Measurements from ENCODE around the gene RAMP1.

Gene RAMP1

DNA sequence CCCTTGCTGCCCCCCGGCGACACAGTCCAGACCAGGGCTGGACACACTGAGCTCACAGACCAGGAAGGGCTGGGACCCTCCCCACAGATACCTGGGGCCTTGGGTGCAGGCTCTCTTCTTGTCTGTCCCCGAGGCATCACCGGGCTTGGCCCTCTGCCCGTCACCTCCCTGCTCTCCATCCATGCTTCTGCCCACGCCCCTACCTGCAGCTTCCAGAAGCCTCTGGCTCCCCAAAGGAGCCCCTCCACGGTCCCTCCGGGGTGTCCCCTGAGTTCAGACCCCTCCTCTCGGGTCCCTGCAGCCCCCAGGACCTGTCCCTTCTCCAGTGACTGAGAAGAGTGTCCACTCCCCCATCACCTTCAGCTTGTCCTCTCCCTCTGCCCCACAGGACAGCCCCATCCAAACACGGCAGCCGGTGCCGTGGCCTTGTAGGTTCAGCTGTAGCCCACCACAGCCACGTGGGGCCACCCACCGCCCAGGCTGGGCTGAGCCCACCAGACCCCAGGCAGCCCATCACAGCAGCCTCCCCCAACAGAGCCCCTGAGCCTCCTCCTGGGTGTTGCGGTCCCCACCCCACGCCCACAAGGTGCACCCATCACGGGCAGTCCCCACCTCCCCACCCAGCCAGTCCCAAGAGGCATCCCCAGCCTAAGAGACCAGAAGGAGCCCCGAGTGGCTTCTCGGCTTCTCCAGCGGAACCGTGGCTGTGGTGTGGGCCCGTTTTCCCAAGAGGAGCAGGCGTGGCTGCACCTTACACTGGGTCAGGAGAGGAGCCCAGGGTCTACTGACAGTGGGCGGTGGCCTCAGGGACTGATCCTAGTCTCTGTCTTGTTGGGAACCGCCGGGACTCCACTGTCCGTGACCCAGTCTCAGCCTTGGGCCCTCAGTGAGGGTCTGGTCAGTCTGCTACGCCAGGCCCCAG lies 53.1 kb downstream of the RAMP1 start:
- TF ChIP-seq TAF1 (IDR thresholded peaks at IDR 0.05; ENCODE audit: borderline replicate concordance, insufficient read depth, low read length): no peak
- TF ChIP-seq POLR2AphosphoS5 (IDR thresholded peaks at IDR 0.05; ENCODE audit: low read depth, low read length): no peak
- TF ChIP-seq SIN3A (IDR thresholded peaks at IDR 0.05; ENCODE audit: borderline replicate concordance, insufficient read depth, low read length): no peak
- TF ChIP-seq, protein P1, sequence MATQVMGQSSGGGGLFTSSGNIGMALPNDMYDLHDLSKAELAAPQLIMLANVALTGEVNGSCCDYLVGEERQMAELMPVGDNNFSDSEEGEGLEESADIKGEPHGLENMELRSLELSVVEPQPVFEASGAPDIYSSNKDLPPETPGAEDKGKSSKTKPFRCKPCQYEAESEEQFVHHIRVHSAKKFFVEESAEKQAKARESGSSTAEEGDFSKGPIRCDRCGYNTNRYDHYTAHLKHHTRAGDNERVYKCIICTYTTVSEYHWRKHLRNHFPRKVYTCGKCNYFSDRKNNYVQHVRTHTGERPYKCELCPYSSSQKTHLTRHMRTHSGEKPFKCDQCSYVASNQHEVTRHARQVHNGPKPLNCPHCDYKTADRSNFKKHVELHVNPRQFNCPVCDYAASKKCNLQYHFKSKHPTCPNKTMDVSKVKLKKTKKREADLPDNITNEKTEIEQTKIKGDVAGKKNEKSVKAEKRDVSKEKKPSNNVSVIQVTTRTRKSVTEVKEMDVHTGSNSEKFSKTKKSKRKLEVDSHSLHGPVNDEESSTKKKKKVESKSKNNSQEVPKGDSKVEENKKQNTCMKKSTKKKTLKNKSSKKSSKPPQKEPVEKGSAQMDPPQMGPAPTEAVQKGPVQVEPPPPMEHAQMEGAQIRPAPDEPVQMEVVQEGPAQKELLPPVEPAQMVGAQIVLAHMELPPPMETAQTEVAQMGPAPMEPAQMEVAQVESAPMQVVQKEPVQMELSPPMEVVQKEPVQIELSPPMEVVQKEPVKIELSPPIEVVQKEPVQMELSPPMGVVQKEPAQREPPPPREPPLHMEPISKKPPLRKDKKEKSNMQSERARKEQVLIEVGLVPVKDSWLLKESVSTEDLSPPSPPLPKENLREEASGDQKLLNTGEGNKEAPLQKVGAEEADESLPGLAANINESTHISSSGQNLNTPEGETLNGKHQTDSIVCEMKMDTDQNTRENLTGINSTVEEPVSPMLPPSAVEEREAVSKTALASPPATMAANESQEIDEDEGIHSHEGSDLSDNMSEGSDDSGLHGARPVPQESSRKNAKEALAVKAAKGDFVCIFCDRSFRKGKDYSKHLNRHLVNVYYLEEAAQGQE (IDR thresholded peaks at IDR 0.05; ENCODE audit: insufficient read depth in 1 of 2, low read depth in 2 of 2, low read length in 2 of 2): no peak
- no peak for TF ChIP-seq FOXP2 (optimal IDR thresholded peaks at IDR 0.05; ENCODE audit: borderline replicate concordance, extremely low read depth, extremely low read length, insufficient read depth)

DNA sequence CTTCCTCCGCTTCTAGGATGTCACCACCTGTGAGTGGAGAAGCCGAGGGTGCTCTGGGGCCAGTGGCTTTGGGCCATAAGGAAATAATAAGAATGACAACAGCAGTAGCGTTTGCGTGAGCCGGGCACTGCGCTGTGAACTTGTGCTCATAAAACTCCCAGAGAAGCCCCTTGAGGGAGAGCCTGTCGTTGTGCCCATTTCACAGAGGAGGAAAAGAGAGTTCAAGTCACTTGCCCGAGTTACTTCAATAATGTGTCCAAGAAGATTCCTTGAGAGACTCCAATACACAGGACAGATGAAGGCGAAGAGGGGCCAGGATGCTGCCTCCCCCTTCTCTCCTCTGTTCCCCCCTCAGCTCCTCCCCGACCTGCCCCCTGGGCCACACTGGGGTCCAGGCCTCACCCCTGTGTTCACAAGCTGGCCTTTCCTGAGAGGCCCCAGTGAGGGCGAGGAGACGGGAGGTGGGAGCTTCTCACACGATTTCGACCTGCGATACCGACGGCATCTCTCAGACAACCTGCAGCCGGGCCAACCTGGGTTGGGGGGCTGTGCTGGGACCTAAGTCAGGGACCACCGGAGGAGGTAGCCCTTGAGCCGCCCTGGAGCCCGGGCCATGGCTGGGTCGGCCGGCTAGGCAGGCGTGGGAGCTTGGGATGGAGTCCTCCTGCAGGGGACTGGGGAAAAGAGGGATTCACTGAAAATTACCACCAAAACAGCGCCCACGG lies 53.9 kb downstream of the RAMP1 start:
- TF ChIP-seq POLR2AphosphoS5 (IDR thresholded peaks at IDR 0.05; ENCODE audit: low read depth, low read length) (no peak), TAF1 (IDR thresholded peaks at IDR 0.05; ENCODE audit: borderline replicate concordance, insufficient read depth, low read length) (no peak), FOXP2 (optimal IDR thresholded peaks at IDR 0.05; ENCODE audit: borderline replicate concordance, extremely low read depth, extremely low read length, insufficient read depth) (no peak)
- TF ChIP-seq, protein P1 (IDR thresholded peaks at IDR 0.05; ENCODE audit: insufficient read depth in 1 of 2, low read depth in 2 of 2, low read length in 2 of 2): no peak

DNA sequence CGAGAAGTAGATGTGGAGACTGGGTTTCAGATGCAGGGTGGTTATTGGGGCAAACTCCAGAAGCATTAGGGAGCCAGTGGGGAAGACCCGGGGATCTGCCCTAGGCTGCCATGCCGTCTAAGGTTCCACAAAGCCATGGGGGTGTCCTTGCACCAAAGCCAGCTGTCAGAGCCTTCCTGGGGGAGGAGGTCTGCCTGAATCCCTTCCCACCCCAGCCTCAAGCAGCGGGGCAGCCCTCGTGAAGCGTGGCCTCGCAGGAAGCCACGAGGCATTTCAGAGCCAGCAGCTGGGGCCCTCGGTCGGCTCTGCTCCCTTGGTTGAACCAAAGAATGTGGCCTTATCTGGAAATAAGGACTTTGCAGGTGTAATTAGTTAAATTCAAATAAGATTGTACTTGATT lies 56.2 kb downstream of the RAMP1 start:
- TF ChIP-seq SIN3A (IDR thresholded peaks at IDR 0.05; ENCODE audit: borderline replicate concordance, insufficient read depth, low read length) (no peak), TAF1 (IDR thresholded peaks at IDR 0.05; ENCODE audit: borderline replicate concordance, insufficient read depth, low read length) (no peak), POLR2AphosphoS5 (IDR thresholded peaks at IDR 0.05; ENCODE audit: low read depth, low read length) (no peak), FOXP2 (optimal IDR thresholded peaks at IDR 0.05; ENCODE audit: borderline replicate concordance, extremely low read depth, extremely low read length, insufficient read depth) (no peak)
- TF ChIP-seq, protein P1 (IDR thresholded peaks at IDR 0.05; ENCODE audit: insufficient read depth in 1 of 2, low read depth in 2 of 2, low read length in 2 of 2): no peak

DNA sequence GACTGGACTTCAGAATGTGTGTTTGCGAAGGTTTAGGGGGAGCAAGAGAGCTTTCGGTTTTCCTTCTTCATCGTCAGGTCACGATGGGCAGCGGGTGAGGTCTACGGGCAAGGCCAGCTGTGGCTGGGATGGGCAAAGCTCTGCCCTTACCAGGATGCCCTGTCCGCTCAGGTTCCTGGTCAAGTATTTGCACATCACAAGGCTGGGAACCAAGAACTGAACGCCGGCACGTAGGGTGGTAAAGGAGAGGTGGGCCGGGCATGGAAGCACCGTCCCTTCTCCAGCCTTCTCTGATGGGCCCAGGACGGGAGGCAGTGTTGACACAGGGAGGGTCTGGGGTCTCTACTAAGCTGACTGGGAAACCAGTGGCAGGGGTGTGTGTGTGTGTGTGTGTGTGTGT lies 56.9 kb downstream of the RAMP1 start:
- TF ChIP-seq SIN3A (IDR thresholded peaks at IDR 0.05; ENCODE audit: borderline replicate concordance, insufficient read depth, low read length): no peak
- TF ChIP-seq FOXP2 (optimal IDR thresholded peaks at IDR 0.05; ENCODE audit: borderline replicate concordance, extremely low read depth, extremely low read length, insufficient read depth): no peak
- TF ChIP-seq TAF1 (IDR thresholded peaks at IDR 0.05; ENCODE audit: borderline replicate concordance, insufficient read depth, low read length): no peak
- TF ChIP-seq, protein P1 (IDR thresholded peaks at IDR 0.05; ENCODE audit: insufficient read depth in 1 of 2, low read depth in 2 of 2, low read length in 2 of 2): no peak
- no peak for TF ChIP-seq POLR2AphosphoS5 (IDR thresholded peaks at IDR 0.05; ENCODE audit: low read depth, low read length)

All from PFSK-1 (cell line).